DOHH2 (cell line): ENCODE measurements around the gene SLC15A2.

Source experiments
- H3F3A ChIP-seq: fragments of 200-600 bp; sonication (generic), shearing (Covaris generic); 2 replicates; pipeline ENCODE4 v1.6.0; 2016; ENCODE audit warnings: antibody characterized with exemption, mild to moderate bottlenecking; ENCODE audit not compliant: control insufficient read depth, insufficient read depth
- H3K27ac ChIP-seq: fragments of 200-600 bp; sonication (generic); 2 replicates; pipeline ENCODE4 v1.5.1; 2014; ENCODE audit warnings: low read depth, mild to moderate bottlenecking, low read length, moderate library complexity
- H3K27me3 ChIP-seq: fragments of 200-600 bp; sonication (generic); 2 replicates; pipeline ENCODE4 v1.6.1; 2014; ENCODE audit warnings: mild to moderate bottlenecking, low read length, mixed read lengths; ENCODE audit not compliant: control insufficient read depth
- H3K36me3 ChIP-seq: fragments of 200-600 bp; sonication (generic); 2 replicates; pipeline ENCODE4 v1.6.1; 2014; ENCODE audit warnings: mild to moderate bottlenecking, low read length, moderate library complexity, mixed read lengths; ENCODE audit not compliant: control insufficient read depth
- H3K4me1 ChIP-seq: fragments of 200-600 bp; sonication (generic); 2 replicates; pipeline ENCODE4 v1.6.1; 2014; ENCODE audit warnings: mild to moderate bottlenecking, low read length, mixed read lengths; ENCODE audit not compliant: control insufficient read depth
- H3K4me2 ChIP-seq: fragments of 200-600 bp; sonication (generic); 2 replicates; pipeline ENCODE4 v1.6.0; 2014; ENCODE audit warnings: mild to moderate bottlenecking, low read length, moderate library complexity
- H3K4me3 ChIP-seq: fragments of 200-600 bp; sonication (generic); 2 replicates; pipeline ENCODE4 v1.5.1; 2014; ENCODE audit warnings: mild to moderate bottlenecking, low read length, mixed read lengths
- H3K79me2 ChIP-seq: fragments of 200-600 bp; sonication (generic); 2 replicates; pipeline ENCODE4 v1.6.1; 2014; ENCODE audit warnings: mild to moderate bottlenecking, low read length, mixed read lengths; ENCODE audit not compliant: control insufficient read depth
- H3K9me2 ChIP-seq: fragments of 200-600 bp; sonication (generic); replicated peaks from 2 replicates; pipeline ENCODE4 v1.6.1; 2014; ENCODE audit warnings: mild to moderate bottlenecking, low read length, mixed read lengths; ENCODE audit not compliant: control insufficient read depth
- H3K9me3 ChIP-seq: fragments of 200-600 bp; sonication (generic); 2 replicates; pipeline ENCODE4 v1.6.1; 2014; ENCODE audit warnings: antibody characterized with exemption, low read length, mixed read lengths; ENCODE audit not compliant: control insufficient read depth, insufficient read depth
- H4K20me1 ChIP-seq: fragments of 200-600 bp; sonication (generic); 2 replicates; pipeline ENCODE4 v1.6.0; 2014; ENCODE audit warnings: low read depth, mild to moderate bottlenecking, antibody characterized with exemption, low read length, moderate library complexity; ENCODE audit not compliant: control insufficient read depth, insufficient read depth
- EZH2phosphoT487 ChIP-seq: fragments of 200-600 bp; sonication (generic); IDR thresholded peaks from 2 replicates; pipeline ENCODE4 v1.6.1; 2017; ENCODE audit warnings: borderline replicate concordance, mild to moderate bottlenecking, antibody characterized with exemption, low read length, moderate library complexity, mixed read lengths
- TF ChIP-seq, protein P1 (sequence below): fragments of 200-600 bp; sonication (generic); IDR thresholded peaks from one replicate; pipeline ENCODE4 v1.5.1; 2014; ENCODE audit warnings: antibody characterized with exemption, mild to moderate bottlenecking, low read depth, low read length; ENCODE audit not compliant: poor library complexity, severe bottlenecking

Gene SLC15A2

DNA sequence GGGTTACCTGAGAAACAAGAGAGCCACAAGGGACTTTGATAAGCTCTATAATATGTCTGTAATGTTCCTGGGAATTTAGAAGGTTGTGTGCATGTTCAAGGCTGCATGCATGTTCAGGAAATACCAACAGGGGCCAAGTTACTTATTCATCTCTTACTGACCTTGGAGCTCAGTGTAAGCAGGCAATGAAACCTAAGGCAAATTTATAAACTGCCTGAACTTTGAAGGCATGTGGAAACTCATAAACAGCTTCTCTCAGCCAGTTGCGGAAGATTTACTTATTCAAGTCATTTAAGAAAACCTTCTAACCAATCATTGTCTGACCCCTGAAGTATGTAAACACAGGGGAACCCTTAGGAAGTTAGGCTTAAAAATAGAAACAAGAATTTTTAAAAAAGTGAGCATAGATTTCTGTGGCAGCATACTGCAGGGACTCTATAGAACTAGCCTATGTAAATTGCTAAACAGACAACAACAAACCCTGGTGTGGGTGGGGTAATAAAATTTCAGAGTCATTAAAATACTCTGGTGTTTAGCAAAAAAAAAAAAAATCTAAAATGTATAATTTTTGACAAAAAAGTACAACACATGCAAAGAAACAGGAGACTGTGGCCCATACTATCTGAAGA, 57.2 kb downstream of the SLC15A2 start:
- H3K4me3 ChIP-seq = no peak overlapping the region
- H4K20me1 ChIP-seq = no peaks in the 10 kb centered on the region

GRCh38 chr3:121956363-121956762, 62.2 kb downstream of the SLC15A2 start:
- Histone ChIP-seq H3K9me3 (peaks cover 2% of the 10 kb centered on the region; the same call in 1 of the 2 replicates), H3K27me3 (no peaks in the 10 kb centered on the region), H3K4me3 (no peak overlapping the region), H3F3A (peaks cover 16% of the 10 kb centered on the region), H3K36me3 (peaks cover 20% of the 10 kb centered on the region), H3K27ac (no peak overlapping the region), H3K4me1 (no peaks in the 10 kb centered on the region), H3K9me2 (no peaks in the 10 kb centered on the region), H3K4me2 (no peak overlapping the region), H4K20me1 (no peaks in the 10 kb centered on the region), H3K79me2 (no peaks in the 10 kb centered on the region)
- TF ChIP-seq, protein P1, sequence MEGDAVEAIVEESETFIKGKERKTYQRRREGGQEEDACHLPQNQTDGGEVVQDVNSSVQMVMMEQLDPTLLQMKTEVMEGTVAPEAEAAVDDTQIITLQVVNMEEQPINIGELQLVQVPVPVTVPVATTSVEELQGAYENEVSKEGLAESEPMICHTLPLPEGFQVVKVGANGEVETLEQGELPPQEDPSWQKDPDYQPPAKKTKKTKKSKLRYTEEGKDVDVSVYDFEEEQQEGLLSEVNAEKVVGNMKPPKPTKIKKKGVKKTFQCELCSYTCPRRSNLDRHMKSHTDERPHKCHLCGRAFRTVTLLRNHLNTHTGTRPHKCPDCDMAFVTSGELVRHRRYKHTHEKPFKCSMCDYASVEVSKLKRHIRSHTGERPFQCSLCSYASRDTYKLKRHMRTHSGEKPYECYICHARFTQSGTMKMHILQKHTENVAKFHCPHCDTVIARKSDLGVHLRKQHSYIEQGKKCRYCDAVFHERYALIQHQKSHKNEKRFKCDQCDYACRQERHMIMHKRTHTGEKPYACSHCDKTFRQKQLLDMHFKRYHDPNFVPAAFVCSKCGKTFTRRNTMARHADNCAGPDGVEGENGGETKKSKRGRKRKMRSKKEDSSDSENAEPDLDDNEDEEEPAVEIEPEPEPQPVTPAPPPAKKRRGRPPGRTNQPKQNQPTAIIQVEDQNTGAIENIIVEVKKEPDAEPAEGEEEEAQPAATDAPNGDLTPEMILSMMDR = no peak
- no peak for TF ChIP-seq EZH2phosphoT487

More for the DNA sequence above, 57.2 kb downstream of the SLC15A2 start:
- Histone ChIP-seq H3K9me3 (peaks cover 2% of the 10 kb centered on the region; the same call in 1 of the 2 replicates), H3F3A (peaks cover 5% of the 10 kb centered on the region; the same call in 1 of the 2 replicates), H3K4me2 (no peak overlapping the region), H3K4me1 (no peaks in the 10 kb centered on the region), H3K36me3 (peaks cover 26% of the 10 kb centered on the region), H3K9me2 (no peaks in the 10 kb centered on the region), H3K27me3 (no peaks in the 10 kb centered on the region), H3K79me2 (no peaks in the 10 kb centered on the region), H3K27ac (no peak overlapping the region)
- TF ChIP-seq, protein P1 = no peak
- TF ChIP-seq EZH2phosphoT487 = no peak

- Histone ChIP-seq H4K20me1 (no peaks in the 10 kb centered on the region), H3K9me2 (no peaks in the 10 kb centered on the region), H3K27ac (no peak overlapping the region), H3K9me3 (no peaks in the 10 kb centered on the region), H3K4me3 (no peak overlapping the region), H3F3A (peaks cover 11% of the 10 kb centered on the region), H3K4me1 (no peaks in the 10 kb centered on the region), H3K79me2 (no peaks in the 10 kb centered on the region), H3K27me3 (no peaks in the 10 kb centered on the region), H3K4me2 (no peak overlapping the region), H3K36me3 (peaks cover 13% of the 10 kb centered on the region)
- TF ChIP-seq EZH2phosphoT487 = no peak
- TF ChIP-seq, protein P1 = no peak
Observed at GRCh38 chr3:121957674-121958415, 63.6 kb downstream of the SLC15A2 start.
